K562 (cell line): Measurements from ENCODE around the gene UGT1A5. TPM values are rescaled to one million over a fixed set of nuclear protein-coding genes. Genes with fewer than 3 reads are reported as not detected.

Source experiments
- ATF3 ChIP-seq, 2 experiments: fragments of 450-650 bp in 1 of 2; sonication (generic) in 1 of 2; formaldehyde crosslinking in 1 of 2; IDR thresholded peaks in 1 of 2; conservative IDR thresholded peaks in 1 of 2; 2 replicates each; pipeline versions ENCODE4 v1.6.1 to v1.8.1; 2016 to 2023; ENCODE audit warnings: mild to moderate bottlenecking in 2 of 2, moderate library complexity in 2 of 2, inconsistent platforms in 1 of 2, missing genetic modification reagents in 1 of 2
- C11orf30 ChIP-seq: fragments of 450-650 bp; IDR thresholded peaks from 2 replicates; pipeline ENCODE4 v1.6.1; 2016; ENCODE audit warnings: low read depth, mild to moderate bottlenecking
- EWSR1 ChIP-seq: fragments of 450-650 bp; IDR thresholded peaks from 2 replicates; pipeline ENCODE4 v1.6.1; 2018; ENCODE audit warnings: borderline replicate concordance, mild to moderate bottlenecking, low read depth, moderate library complexity; ENCODE audit not compliant: partially characterized antibody
- GMEB1 ChIP-seq: fragments of 250-450 bp; sonication (Bioruptor Pico); IDR thresholded peaks from 2 replicates; pipeline ENCODE4 v1.4.0; 2020; ENCODE audit warnings: mild to moderate bottlenecking
- IRF2 ChIP-seq: sonication (generic); formaldehyde crosslinking; IDR thresholded peaks from 2 replicates; pipeline ENCODE4 v1.8.1; 2022; ENCODE audit warnings: mild to moderate bottlenecking, missing genetic modification reagents
- KDM2B ChIP-seq: fragments of 250-450 bp; sonication (Bioruptor Pico); IDR thresholded peaks from 2 replicates; pipeline ENCODE4 v1.8.0; 2021; ENCODE audit warnings: mild to moderate bottlenecking, moderate library complexity
- LEF1 ChIP-seq: fragments of 450-650 bp; IDR thresholded peaks from 2 replicates; pipeline ENCODE4 v1.6.1; 2016; ENCODE audit warnings: mild to moderate bottlenecking
- MAFG ChIP-seq: fragments of 450-650 bp; conservative IDR thresholded peaks from 2 replicates; pipeline ENCODE4 v1.6.1; 2016; ENCODE audit warnings: missing genetic modification characterization, missing compliant biosample characterization
- NFYB ChIP-seq: IDR thresholded peaks from 2 replicates; pipeline ENCODE4 v1.6.1; 2011; ENCODE audit warnings: mild to moderate bottlenecking, moderate library complexity; ENCODE audit not compliant: insufficient read length; ENCODE audit errors: extremely low read depth
- PHF20 ChIP-seq: fragments of 450-650 bp; IDR thresholded peaks from 2 replicates; pipeline ENCODE4 v1.6.1; 2018; ENCODE audit not compliant: partially characterized antibody
- PRDM10 ChIP-seq: fragments of 450-650 bp; IDR thresholded peaks from 2 replicates; pipeline ENCODE4 v1.6.1; 2018; ENCODE audit not compliant: partially characterized antibody
- PREB ChIP-seq: sonication (generic); formaldehyde crosslinking; IDR thresholded peaks from 2 replicates; pipeline ENCODE4 v1.8.1; 2023; ENCODE audit warnings: mild to moderate bottlenecking, missing genetic modification reagents
- PTRF ChIP-seq: fragments of 450-650 bp; IDR thresholded peaks from 2 replicates; pipeline ENCODE4 v1.6.1; 2016; ENCODE audit warnings: mild to moderate bottlenecking, missing genetic modification characterization, missing compliant biosample characterization
- RBM22 ChIP-seq: fragments of 200-400 bp; formaldehyde crosslinking; IDR thresholded peaks from 2 replicates; pipeline ENCODE4 v1.6.1; 2018; ENCODE audit warnings: low read length, low read depth; ENCODE audit not compliant: poor library complexity, severe bottlenecking
- SNIP1 ChIP-seq: fragments of 450-650 bp; IDR thresholded peaks from 2 replicates; pipeline ENCODE4 v1.7.1; 2017; ENCODE audit warnings: low read depth, mild to moderate bottlenecking
- ZFP1 ChIP-seq: fragments of 450-650 bp; formaldehyde crosslinking; IDR thresholded peaks from 2 replicates; pipeline ENCODE4 v1.4.0; 2020; ENCODE audit warnings: mild to moderate bottlenecking, mixed read lengths
- ZFPM2 ChIP-seq: fragments of 250-450 bp; sonication (Bioruptor Pico); IDR thresholded peaks from 2 replicates; pipeline ENCODE4 v1.5.1; 2022; ENCODE audit warnings: mild to moderate bottlenecking
- ZKSCAN8 ChIP-seq: fragments of 200-800 bp; sonication (Bioruptor generic); IDR thresholded peaks from 2 replicates; pipeline ENCODE4 v1.6.1; 2016; ENCODE audit warnings: missing genetic modification characterization, missing compliant biosample characterization
- ZNF639 ChIP-seq, 2 experiments: fragments of 200-800 bp in 1 of 2; sonication (Bioruptor generic) in 1 of 2; sonication (generic) in 1 of 2; formaldehyde crosslinking in 1 of 2; IDR thresholded peaks in 1 of 2; conservative IDR thresholded peaks in 1 of 2; 2 replicates each; pipeline versions ENCODE4 v1.5.0 to v1.6.1; 2016 to 2020; ENCODE audit warnings: missing compliant biosample characterization in 1 of 2, missing genetic modification characterization in 1 of 2, missing genetic modification reagents in 1 of 2
- polyA plus RNA-seq, 8 experiments: library from polyadenylated mRNA; depleted of rRNA in 4 of 8; stranded (reverse) in 5 of 8; unstranded in 3 of 8; fragments of >200 nt; fragmentation: Nextera tagmentation in 2 of 8; fragmentation: Illumina TruSeq in 1 of 8; extraction: Ambion mirVana in 2 of 8; extraction: Trizol in 1 of 8; gene quantifications; 2 replicates each; pipeline versions ENCODE4 v1.2.1 to v1.2.3, GENCODE V29; 2011 to 2014; ENCODE audit warnings: inconsistent platforms in 1 of 8, missing spikeins in 1 of 8
- total RNA-seq, 7 experiments: library from RNA; depleted of rRNA in 6 of 7; stranded (reverse); fragments of >200 nt in 6 of 7; fragmentation: Illumina TruSeq in 2 of 7; extraction: Trizol in 2 of 7; gene quantifications; 2 replicates each; pipeline versions ENCODE4 v1.2.1 to v1.2.3, GENCODE V29; 2011 to 2021; ENCODE audit warnings: low replicate concordance in 1 of 7

Gene UGT1A5
- total and polyA plus RNA-seq, 9 of the 15 experiments (the other 6 are each of a cell fraction or from before 2014, with no cell fraction given), result not detected

- TF ChIP-seq C11orf30 (peak; percentile 93), MAFG (tag) (peak; percentile 98), ZKSCAN8 (CRISPR knock-in tag) (no peak), PHF20 (no peak), KDM2B (CRISPR knock-in tag) (no peak), PREB (CRISPR knock-in tag) (no peak), RBM22 (no peak), ZNF639 (CRISPR knock-in tag; conservative IDR thresholded peaks at IDR 0.05 in 1 of 2, IDR thresholded peaks at IDR 0.05 in 1 of 2) (0 out of 4 replicates have a peak, but pooled peaks of 1 of the 2 experiments have one; percentile 54), EWSR1 (no peak), ZFPM2 (CRISPR knock-in tag) (0 out of 2 replicates have a peak, but pooled peaks have one; percentile 80), IRF2 (CRISPR knock-in tag) (no peak), LEF1 (peak; percentile 41; the same call in 1 of the 2 replicates), GMEB1 (CRISPR knock-in tag) (no peak), PTRF (tag) (no peak), ATF3 (IDR thresholded peaks at IDR 0.05) (peak; percentile 53), ATF3 (CRISPR knock-in tag; conservative IDR thresholded peaks at IDR 0.05) (no peak), NFYB (no peak), PRDM10 (no peak), ZFP1 (no peak), SNIP1 (no peak)
Observed at GRCh38 chr2:233700028-233700635, 12.6 kb upstream of the UGT1A5 start (continued).
